HepG2 (cell line): ENCODE measurements around the gene KCNT2. TPM values are rescaled to one million over a fixed set of nuclear protein-coding genes. Genes with fewer than 3 reads are reported as not detected.
A peak's percentile ranks its signal among the peaks of the same experiment; 100 is the strongest.

Source experiments
- ATAC-seq: fragments of 200-7000 bp; cut with Tn5 transposase; 3 replicates; pipeline ENCODE4 v1.9.1; 2020; ENCODE audit warnings: mild to moderate bottlenecking, moderate library complexity
- BruUV-seq: library from RNA; stranded (reverse); fragments of 400-500 nt; replicated peaks from 2 replicates; lab custom pipeline; 2021; lab: Mats Ljungman, UMichigan
- CTCF ChIA-PET: fragments of 300-600 bp; formaldehyde crosslinking; extraction: SDS; loops from one replicate; lab custom pipeline; 2021; ENCODE audit warnings: low total read pairs, inconsistent platforms, low intra/inter-chr PET ratio; lab: Yijun Ruan, JAX
- POLR2A ChIA-PET: fragments of 350-600 bp; sonication (Branson Sonifier 250); formaldehyde crosslinking; loops from one replicate; lab custom pipeline; 2020; ENCODE audit warnings: antibody characterized with exemption, inconsistent platforms; lab: Yijun Ruan, JAX
- DNase-seq: peaks from one replicate; pipeline ENCODE4 v3.0.0-alpha.2; 2015; ENCODE audit warnings: low spot score
- FAIRE-seq: peaks from 3 replicates; lab custom pipeline; 2011; peaks lifted over from hg19 to GRCh38; lab: Jason Lieb, UNC
- H2AFZ ChIP-seq: one replicate; pipeline ENCODE4 v1.6.1; 2011; ENCODE audit warnings: low read length, inconsistent platforms
- H3K27ac ChIP-seq: fragments of 300-600 bp; 3 replicates; pipeline ENCODE4 v1.8.0; 2011; ENCODE audit warnings: mixed run types, mild to moderate bottlenecking, mixed read lengths, low read length, inconsistent platforms; ENCODE audit not compliant: insufficient read depth; ENCODE audit errors: extremely low read length
- H3K27me3 ChIP-seq, 2 experiments: fragments of 200-600 bp in 1 of 2; 2 replicates in 1 of 2; 3 replicates in 1 of 2; pipeline versions ENCODE4 v1.6.0 to v1.8.0; 2011; ENCODE audit warnings: low read length in 2 of 2, mild to moderate bottlenecking in 2 of 2, moderate library complexity in 2 of 2, inconsistent platforms in 1 of 2; ENCODE audit not compliant: insufficient read depth in 2 of 2, control insufficient read depth in 1 of 2
- H3K36me3 ChIP-seq, 2 experiments: fragments of 200-600 bp in 1 of 2; replicated peaks in 1 of 2; 2 replicates in 1 of 2; 3 replicates in 1 of 2; pipeline versions ENCODE4 v1.5.1 to v1.8.0; 2011; ENCODE audit warnings: low read length in 2 of 2, inconsistent platforms in 1 of 2; ENCODE audit not compliant: insufficient read depth in 2 of 2, control insufficient read depth in 1 of 2
- H3K4me1 ChIP-seq: 2 replicates; pipeline ENCODE4 v1.5.1; 2012; ENCODE audit warnings: low read length, inconsistent platforms; ENCODE audit not compliant: insufficient read depth
- H3K4me2 ChIP-seq: 2 replicates; pipeline ENCODE4 v1.6.0; 2011; ENCODE audit warnings: low read depth, low read length, inconsistent platforms
- H3K4me3 ChIP-seq, 3 experiments: fragments of 200-600 bp in 1 of 3; sonication (generic), shearing (Covaris generic) in 1 of 3; replicated peaks in 1 of 3; 2 replicates each; pipeline ENCODE4 v1.5.1; 2011 to 2016; ENCODE audit warnings: low read length in 3 of 3, inconsistent platforms in 2 of 3, low read depth in 2 of 3, mild to moderate bottlenecking in 2 of 3, control low read depth in 1 of 3, mixed read lengths in 1 of 3; ENCODE audit not compliant: insufficient read depth in 1 of 3
- H3K79me2 ChIP-seq: one replicate; pipeline ENCODE4 v1.6.1; 2011; ENCODE audit warnings: low read length, inconsistent platforms; ENCODE audit not compliant: insufficient read depth
- H3K9ac ChIP-seq: 2 replicates; pipeline ENCODE4 v1.6.0; 2011; ENCODE audit warnings: mild to moderate bottlenecking, low read depth, low read length, inconsistent platforms; ENCODE audit not compliant: insufficient read depth
- H3K9me3 ChIP-seq: 2 replicates; pipeline ENCODE4 v1.5.1; 2012; ENCODE audit warnings: mild to moderate bottlenecking, low read length
- H4K20me1 ChIP-seq: 2 replicates; pipeline ENCODE4 v1.6.0; 2011; ENCODE audit warnings: inconsistent platforms, mild to moderate bottlenecking, low read length, moderate library complexity; ENCODE audit not compliant: insufficient read depth
- ATF7 ChIP-seq, 2 experiments: fragments of 450-650 bp in 1 of 2; sonication (generic) in 1 of 2; formaldehyde crosslinking in 1 of 2; IDR thresholded peaks; 2 replicates each; pipeline versions ENCODE4 v1.4.0 to v1.6.1; 2016 to 2020; ENCODE audit warnings: antibody characterized with exemption in 1 of 2, mild to moderate bottlenecking in 1 of 2, missing genetic modification reagents in 1 of 2
- CREB1 ChIP-seq, 2 experiments: fragments of 450-650 bp in 1 of 2; IDR thresholded peaks; 2 replicates each; pipeline ENCODE4 v1.6.1; 2016 to 2017; ENCODE audit warnings: control low read depth in 1 of 2, mild to moderate bottlenecking in 1 of 2, missing compliant biosample characterization in 1 of 2, missing genetic modification characterization in 1 of 2
- LCORL ChIP-seq, 2 experiments: fragments of 450-650 bp in 1 of 2; sonication (generic) in 1 of 2; formaldehyde crosslinking in 1 of 2; IDR thresholded peaks; 2 replicates each; pipeline versions ENCODE4 v1.5.0 to v1.6.1; 2017 to 2020; ENCODE audit warnings: antibody characterized with exemption in 1 of 2, missing genetic modification reagents in 1 of 2
- MAFK ChIP-seq, 2 experiments: IDR thresholded peaks in 1 of 2; conservative IDR thresholded peaks in 1 of 2; 2 replicates each; pipeline ENCODE4 v1.6.1; 2011; ENCODE audit warnings: improper control_type of control experiment in 2 of 2, low read length in 2 of 2
- MIXL1 ChIP-seq: IDR thresholded peaks from 2 replicates; pipeline ENCODE4 v1.6.1; 2016
- PHF5A ChIP-seq: IDR thresholded peaks from one replicate; pipeline ENCODE4 v1.6.1; 2018; ENCODE audit warnings: low read depth, missing genetic modification reagents; ENCODE audit not compliant: unreplicated experiment
- WGBS: methylation state at CpG from one replicate; pipeline ENCODE4 v1.1.6; 2017; ENCODE audit warnings: low lambda C conversion rate; 5-methylcytosine and 5-hydroxymethylcytosine counted together
- in situ Hi-C: cut with HindIII; loops from 2 replicates; pipeline ENCODE4 v1.10.0; 2017; ENCODE audit warnings: low pct_unique_long_range_greater_than_20kb; ENCODE audit not compliant: extremely low pct_ligation_motif_present
- intact Hi-C: fragments of 100-400 bp; cut with micrococcal nuclease; formaldehyde crosslinking; loops from one replicate; pipeline ENCODE4 v1.10.0; 2022; ENCODE audit not compliant: unreplicated experiment
- polyA plus RNA-seq, 8 experiments: library from polyadenylated mRNA; depleted of rRNA in 3 of 8; stranded (reverse) in 7 of 8; unstranded in 1 of 8; fragments of >200 nt; fragmentation: Illumina TruSeq in 4 of 8; extraction: Trizol in 4 of 8; gene quantifications; 2 replicates each; pipeline versions ENCODE4 v1.2.1 to v1.2.3, GENCODE V29; 2011 to 2016; ENCODE audit warnings: low read depth in 4 of 8, missing spikeins in 1 of 8, mixed read lengths in 1 of 8; ENCODE audit not compliant: insufficient read depth in 1 of 8
- total RNA-seq, 5 experiments: library from RNA; depleted of rRNA; stranded (reverse); fragments of >200 nt; fragmentation: Illumina TruSeq; extraction: Trizol; gene quantifications; 2 replicates each; pipeline ENCODE4 v1.2.3, GENCODE V29; 2016; ENCODE audit warnings: low read depth in 1 of 5
- TF ChIP-seq, protein P1 (sequence below): sonication (generic); formaldehyde crosslinking; IDR thresholded peaks from 2 replicates; pipeline ENCODE4 v1.5.0; 2020; ENCODE audit warnings: mild to moderate bottlenecking, missing genetic modification reagents, moderate library complexity

Gene KCNT2
- total and polyA plus RNA-seq, 2 of the 13 experiments (the other 11 are each of a cell fraction or from before 2014, with no cell fraction given), result not detected

DNA sequence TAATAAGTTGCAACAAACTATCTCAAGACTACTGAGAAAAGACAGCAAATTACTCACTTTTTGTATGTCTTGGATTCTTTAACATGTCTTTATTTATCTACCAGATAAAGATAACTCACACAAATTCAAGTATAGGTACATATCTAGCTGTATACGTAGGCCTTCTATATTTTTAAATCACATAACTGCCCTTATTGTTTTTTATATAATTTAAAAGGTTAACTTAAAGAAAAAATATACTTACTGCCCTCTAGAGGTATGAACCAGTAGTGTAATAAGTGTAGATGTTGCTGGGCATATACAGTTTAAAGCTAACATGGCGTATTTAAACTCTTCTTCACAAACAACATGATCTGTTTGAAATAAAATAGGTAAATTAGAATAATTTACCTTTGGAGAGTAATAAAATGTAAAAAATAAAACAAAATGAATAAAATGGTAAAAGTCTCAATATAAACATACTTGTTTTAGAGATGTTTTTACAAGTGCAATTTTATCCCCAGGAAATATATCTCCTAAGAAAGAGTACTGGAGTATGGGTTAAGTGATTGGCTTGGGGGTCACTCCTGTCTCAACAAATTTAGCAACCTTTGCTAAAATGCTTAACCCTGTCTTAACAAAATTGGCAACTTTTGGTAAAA is 235.2 kb downstream of the KCNT2 start:
- H3K9me3 ChIP-seq, result no peaks in the 10 kb centered on the region
- in situ Hi-C loops, result no loop called here
- CTCF ChIA-PET, result interaction anchor here (1.2 to 1.4 kb wide), 2 partner anchors 18 to 225 kb away, joined by 3 to 4 read pairs; no protein-coding TSS in a partner anchor
- intact Hi-C loops, result no loop called here
- no peaks in the 10 kb centered on the region for H3K36me3 ChIP-seq
- 0 out of 2 replicates have a peak, but pooled peaks have one; percentile 16 for TF ChIP-seq MIXL1 (CRISPR knock-in tag)
- TF ChIP-seq LCORL (IDR thresholded peaks at IDR 0.05), result no peak
- TF ChIP-seq LCORL (CRISPR knock-in tag; IDR thresholded peaks at IDR 0.05), result no peak
- TF ChIP-seq MAFK (conservative IDR thresholded peaks at IDR 0.05 in 1 of 2, IDR thresholded peaks at IDR 0.05 in 1 of 2; ENCODE audit: low read length in 2 of 2), result peak in 1 of 2 experiments; percentile 20; a peak in 1 of 4 replicates
- TF ChIP-seq, protein P1, sequence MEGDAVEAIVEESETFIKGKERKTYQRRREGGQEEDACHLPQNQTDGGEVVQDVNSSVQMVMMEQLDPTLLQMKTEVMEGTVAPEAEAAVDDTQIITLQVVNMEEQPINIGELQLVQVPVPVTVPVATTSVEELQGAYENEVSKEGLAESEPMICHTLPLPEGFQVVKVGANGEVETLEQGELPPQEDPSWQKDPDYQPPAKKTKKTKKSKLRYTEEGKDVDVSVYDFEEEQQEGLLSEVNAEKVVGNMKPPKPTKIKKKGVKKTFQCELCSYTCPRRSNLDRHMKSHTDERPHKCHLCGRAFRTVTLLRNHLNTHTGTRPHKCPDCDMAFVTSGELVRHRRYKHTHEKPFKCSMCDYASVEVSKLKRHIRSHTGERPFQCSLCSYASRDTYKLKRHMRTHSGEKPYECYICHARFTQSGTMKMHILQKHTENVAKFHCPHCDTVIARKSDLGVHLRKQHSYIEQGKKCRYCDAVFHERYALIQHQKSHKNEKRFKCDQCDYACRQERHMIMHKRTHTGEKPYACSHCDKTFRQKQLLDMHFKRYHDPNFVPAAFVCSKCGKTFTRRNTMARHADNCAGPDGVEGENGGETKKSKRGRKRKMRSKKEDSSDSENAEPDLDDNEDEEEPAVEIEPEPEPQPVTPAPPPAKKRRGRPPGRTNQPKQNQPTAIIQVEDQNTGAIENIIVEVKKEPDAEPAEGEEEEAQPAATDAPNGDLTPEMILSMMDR (CRISPR knock-in tag), result peak; percentile 27; the same call in 1 of the 2 replicates
- TF ChIP-seq, all 625 proteins: peak for 3
- POLR2A ChIA-PET, result no interaction called here
- H3K4me1 ChIP-seq, result no peaks in the 10 kb centered on the region
- H3K4me2 ChIP-seq, result no peak overlapping the region
- no peaks in the 10 kb centered on the region for H3K27me3 ChIP-seq
- peak; percentile 15 for FAIRE-seq
- ATAC-seq, result peak; percentile 49; the same call in 1 of the 3 replicates
- 9% methylated on average over 2 of the region's 2 CpGs for WGBS
- no TSS peak for BruUV-seq
- peak; percentile 27 for DNase-seq
- no peak overlapping the region for H2AFZ ChIP-seq
- H3K9ac ChIP-seq, result no peak overlapping the region
- H3K79me2 ChIP-seq, result no peaks in the 10 kb centered on the region
- no peaks in the 10 kb centered on the region for H4K20me1 ChIP-seq
- no peak overlapping the region for H3K4me3 ChIP-seq
- no peak overlapping the region for H3K27ac ChIP-seq

DNA sequence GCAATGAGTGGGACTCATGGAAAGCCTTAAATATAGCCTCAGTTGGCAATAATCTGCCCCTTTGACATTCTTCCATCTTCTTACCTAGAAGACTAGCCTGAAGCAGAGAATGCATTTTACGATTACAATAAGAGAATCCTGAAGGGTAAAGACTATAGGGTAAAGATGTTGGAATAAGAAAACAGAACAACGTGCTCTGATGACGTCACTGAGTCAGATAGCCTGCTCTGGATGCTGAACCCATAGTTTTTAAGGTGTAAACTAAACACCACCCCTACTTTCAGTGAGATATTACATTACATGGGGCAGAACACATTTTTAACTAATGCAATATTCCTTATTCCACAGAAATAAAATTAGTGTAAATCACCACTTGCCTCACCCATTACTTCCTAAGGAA is 240.4 kb downstream of the KCNT2 start:
- WGBS, result 23% methylated on average over 3 of the region's 3 CpGs
- DNase-seq, result no peak
- Histone ChIP-seq H3K9me3 (no peaks in the 10 kb centered on the region), H3K4me1 (no peaks in the 10 kb centered on the region), H3K79me2 (no peaks in the 10 kb centered on the region), H3K9ac (no peak overlapping the region), H4K20me1 (no peaks in the 10 kb centered on the region), H3K36me3 (no peaks in the 10 kb centered on the region), H3K27me3 (no peaks in the 10 kb centered on the region), H3K27ac (no peak overlapping the region), H3K4me3 (no peak overlapping the region), H2AFZ (no peak overlapping the region), H3K4me2 (no peak overlapping the region)
- no peak for ATAC-seq
- ChIA-PET POLR2A (no interaction called here), CTCF (no interaction called here)
- no peak for FAIRE-seq
- TF ChIP-seq CREB1 (IDR thresholded peaks at IDR 0.05) (peak; percentile 94), CREB1 (CRISPR knock-in tag; IDR thresholded peaks at IDR 0.05) (no peak), ATF7 (IDR thresholded peaks at IDR 0.05) (peak; percentile 87), ATF7 (CRISPR knock-in tag; IDR thresholded peaks at IDR 0.05) (no peak), PHF5A (CRISPR knock-in tag) (no peak)
- in situ Hi-C loops (no loop called here), intact Hi-C loops (no loop called here)
- no TSS peak for BruUV-seq
